Loucy (cell line): ENCODE data around the gene RPL19.

Experiments used
- EZH2phosphoT487 ChIP-seq: fragments of 200-600 bp; IDR thresholded peaks from 2 replicates; pipeline ENCODE4 v1.6.1; 2018; ENCODE audit warnings: antibody characterized with exemption, mild to moderate bottlenecking, moderate library complexity, borderline replicate concordance
- TF ChIP-seq, protein P1 (sequence below): fragments of 200-600 bp; sonication (generic); conservative IDR thresholded peaks from 2 replicates; pipeline ENCODE4 v1.5.1; 2014; ENCODE audit warnings: mild to moderate bottlenecking, antibody characterized with exemption, low read length

DNA sequence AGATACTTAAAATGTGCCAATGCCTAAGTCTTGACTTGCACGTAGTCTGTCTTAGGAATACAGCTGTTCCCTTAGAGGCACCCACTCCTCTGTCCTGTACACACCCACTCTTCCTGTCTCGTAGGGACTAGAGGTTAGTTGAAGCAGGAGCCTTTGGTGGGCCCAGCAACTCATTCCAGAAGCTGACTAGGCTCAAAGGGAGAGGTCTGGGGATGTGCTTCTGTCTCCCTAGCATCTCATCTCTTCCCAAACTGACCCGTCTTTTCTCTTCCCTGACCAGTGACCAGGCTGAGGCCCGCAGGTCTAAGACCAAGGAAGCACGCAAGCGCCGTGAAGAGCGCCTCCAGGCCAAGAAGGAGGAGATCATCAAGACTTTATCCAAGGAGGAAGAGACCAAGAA, 4.2 kb downstream of the RPL19 start:
- TF ChIP-seq, protein P1, sequence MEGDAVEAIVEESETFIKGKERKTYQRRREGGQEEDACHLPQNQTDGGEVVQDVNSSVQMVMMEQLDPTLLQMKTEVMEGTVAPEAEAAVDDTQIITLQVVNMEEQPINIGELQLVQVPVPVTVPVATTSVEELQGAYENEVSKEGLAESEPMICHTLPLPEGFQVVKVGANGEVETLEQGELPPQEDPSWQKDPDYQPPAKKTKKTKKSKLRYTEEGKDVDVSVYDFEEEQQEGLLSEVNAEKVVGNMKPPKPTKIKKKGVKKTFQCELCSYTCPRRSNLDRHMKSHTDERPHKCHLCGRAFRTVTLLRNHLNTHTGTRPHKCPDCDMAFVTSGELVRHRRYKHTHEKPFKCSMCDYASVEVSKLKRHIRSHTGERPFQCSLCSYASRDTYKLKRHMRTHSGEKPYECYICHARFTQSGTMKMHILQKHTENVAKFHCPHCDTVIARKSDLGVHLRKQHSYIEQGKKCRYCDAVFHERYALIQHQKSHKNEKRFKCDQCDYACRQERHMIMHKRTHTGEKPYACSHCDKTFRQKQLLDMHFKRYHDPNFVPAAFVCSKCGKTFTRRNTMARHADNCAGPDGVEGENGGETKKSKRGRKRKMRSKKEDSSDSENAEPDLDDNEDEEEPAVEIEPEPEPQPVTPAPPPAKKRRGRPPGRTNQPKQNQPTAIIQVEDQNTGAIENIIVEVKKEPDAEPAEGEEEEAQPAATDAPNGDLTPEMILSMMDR: no peak
- no peak for TF ChIP-seq EZH2phosphoT487
